Erythroblast (primary cell): ENCODE data around the gene SLC27A2.
"Not testable (repeated sequence)": the region's sequence is repeated elsewhere in the genome, so short reads cannot be mapped to it uniquely, and the experiment has no call there.

Experiments
- GATA1 ChIP-seq: IDR thresholded peaks from 2 replicates; pipeline ENCODE4 v1.6.1; 2011; ENCODE audit warnings: low read depth, mild to moderate bottlenecking, control low read depth, low read length, moderate library complexity
- POLR2A ChIP-seq: IDR thresholded peaks from 2 replicates; pipeline ENCODE4 v1.6.1; 2011; ENCODE audit warnings: mild to moderate bottlenecking, low read length

- not testable (repeated sequence) for TF ChIP-seq POLR2A, GATA1
Observed at GRCh38 chr15:50158236-50158635, 23.8 kb upstream of the SLC27A2 start.
